Ishikawa (cell line): ENCODE data around the gene ACKR2.

Experiments
- CEBPB ChIP-seq: IDR thresholded peaks from 2 replicates; pipeline ENCODE4 v1.6.1; 2012
- CREB1 ChIP-seq: IDR thresholded peaks from 2 replicates; pipeline ENCODE4 v1.6.1; 2012; ENCODE audit warnings: low read depth
- EGR1 ChIP-seq: IDR thresholded peaks from 2 replicates; pipeline ENCODE4 v1.6.1; 2012
- EP300 ChIP-seq: IDR thresholded peaks from 2 replicates; pipeline ENCODE4 v1.6.1; 2012; ENCODE audit warnings: borderline replicate concordance
- FOXM1 ChIP-seq: IDR thresholded peaks from 2 replicates; pipeline ENCODE4 v1.6.1; 2012; ENCODE audit warnings: low read depth, borderline replicate concordance
- MAX ChIP-seq: IDR thresholded peaks from 2 replicates; pipeline ENCODE4 v1.6.1; 2012
- NFIC ChIP-seq: IDR thresholded peaks from 2 replicates; pipeline ENCODE4 v1.6.1; 2012
- RAD21 ChIP-seq: IDR thresholded peaks from 2 replicates; pipeline ENCODE4 v1.6.1; 2012; ENCODE audit warnings: low read depth
- TAF1 ChIP-seq: IDR thresholded peaks from 2 replicates; pipeline ENCODE4 v1.6.1; 2012; ENCODE audit warnings: low read depth, mild to moderate bottlenecking
- TCF12 ChIP-seq: IDR thresholded peaks from 2 replicates; pipeline ENCODE4 v1.6.1; 2012; ENCODE audit warnings: low read depth
- TEAD4 ChIP-seq: IDR thresholded peaks from 2 replicates; pipeline ENCODE4 v1.6.1; 2012
- YY1 ChIP-seq: IDR thresholded peaks from 2 replicates; pipeline ENCODE4 v1.6.1; 2012; ENCODE audit warnings: low read depth
- ZBTB7A ChIP-seq: IDR thresholded peaks from 2 replicates; pipeline ENCODE4 v1.6.1; 2012; ENCODE audit warnings: low read depth
- TF ChIP-seq, protein P1 (sequence below): IDR thresholded peaks from 2 replicates; pipeline ENCODE4 v1.6.1; 2012
- TF ChIP-seq, protein P2 (sequence below): IDR thresholded peaks from 2 replicates; pipeline ENCODE4 v1.6.1; 2012; ENCODE audit warnings: low read depth, mild to moderate bottlenecking

Gene ACKR2

GRCh38 chr3:42847731-42848130 is 38.5 kb downstream of the ACKR2 start:
- TF ChIP-seq TCF12, result no peak
- no peak for TF ChIP-seq YY1
- TF ChIP-seq EP300, result no peak
- TF ChIP-seq TAF1, result no peak
- no peak for TF ChIP-seq EGR1
- no peak for TF ChIP-seq MAX

DNA sequence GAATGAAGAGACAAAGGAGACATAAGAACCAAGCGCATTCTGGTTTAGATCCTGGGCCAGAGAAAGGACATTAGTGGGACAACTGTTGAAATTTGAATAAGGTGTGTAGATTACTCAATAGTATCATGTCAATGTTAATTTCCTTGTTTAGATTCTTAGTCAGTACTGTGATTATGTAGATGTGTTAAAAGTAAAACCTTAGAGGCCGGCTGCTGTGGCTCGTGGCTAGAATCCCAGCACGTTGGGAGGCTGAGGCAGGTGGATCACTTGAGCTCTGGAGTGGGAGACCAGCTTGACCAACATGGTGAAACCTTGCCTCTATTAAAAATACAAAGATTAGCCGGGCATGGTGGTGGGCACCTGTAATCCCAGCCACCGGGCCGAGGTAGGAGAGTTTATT is 39.8 kb downstream of the ACKR2 start:
- no peak for TF ChIP-seq CEBPB
- no peak for TF ChIP-seq EP300
- TF ChIP-seq NFIC, result no peak

DNA sequence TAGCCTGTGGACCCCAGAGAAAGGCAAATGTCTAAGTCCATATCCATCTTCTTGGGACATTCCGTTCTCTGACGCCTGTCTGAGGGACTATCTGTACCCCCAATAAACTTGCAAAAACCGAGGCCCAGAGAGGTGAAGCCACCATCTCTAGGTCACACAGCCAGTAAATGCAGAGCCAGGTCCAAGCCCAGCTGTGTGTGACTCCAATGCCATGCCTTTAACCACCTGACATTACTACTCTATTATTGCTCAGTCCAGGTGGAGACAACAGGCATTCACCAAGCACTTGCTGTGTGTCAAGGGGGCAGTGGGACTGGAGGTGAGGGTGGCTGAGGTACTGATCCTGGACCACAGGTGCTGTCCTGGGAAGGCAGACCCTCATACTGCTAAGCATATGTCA is 41.0 kb downstream of the ACKR2 start:
- TF ChIP-seq TEAD4, result no peak
- no peak for TF ChIP-seq MAX
- TF ChIP-seq, protein P1, sequence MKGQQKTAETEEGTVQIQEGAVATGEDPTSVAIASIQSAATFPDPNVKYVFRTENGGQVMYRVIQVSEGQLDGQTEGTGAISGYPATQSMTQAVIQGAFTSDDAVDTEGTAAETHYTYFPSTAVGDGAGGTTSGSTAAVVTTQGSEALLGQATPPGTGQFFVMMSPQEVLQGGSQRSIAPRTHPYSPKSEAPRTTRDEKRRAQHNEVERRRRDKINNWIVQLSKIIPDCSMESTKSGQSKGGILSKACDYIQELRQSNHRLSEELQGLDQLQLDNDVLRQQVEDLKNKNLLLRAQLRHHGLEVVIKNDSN, result no peak
- TF ChIP-seq EP300, result no peak
- no peak for TF ChIP-seq TAF1
- no peak for TF ChIP-seq RAD21
- no peak for TF ChIP-seq YY1
- no peak for TF ChIP-seq EGR1
- no peak for TF ChIP-seq CEBPB
- TF ChIP-seq TCF12, result no peak
- TF ChIP-seq NFIC, result no peak
- TF ChIP-seq, protein P2, sequence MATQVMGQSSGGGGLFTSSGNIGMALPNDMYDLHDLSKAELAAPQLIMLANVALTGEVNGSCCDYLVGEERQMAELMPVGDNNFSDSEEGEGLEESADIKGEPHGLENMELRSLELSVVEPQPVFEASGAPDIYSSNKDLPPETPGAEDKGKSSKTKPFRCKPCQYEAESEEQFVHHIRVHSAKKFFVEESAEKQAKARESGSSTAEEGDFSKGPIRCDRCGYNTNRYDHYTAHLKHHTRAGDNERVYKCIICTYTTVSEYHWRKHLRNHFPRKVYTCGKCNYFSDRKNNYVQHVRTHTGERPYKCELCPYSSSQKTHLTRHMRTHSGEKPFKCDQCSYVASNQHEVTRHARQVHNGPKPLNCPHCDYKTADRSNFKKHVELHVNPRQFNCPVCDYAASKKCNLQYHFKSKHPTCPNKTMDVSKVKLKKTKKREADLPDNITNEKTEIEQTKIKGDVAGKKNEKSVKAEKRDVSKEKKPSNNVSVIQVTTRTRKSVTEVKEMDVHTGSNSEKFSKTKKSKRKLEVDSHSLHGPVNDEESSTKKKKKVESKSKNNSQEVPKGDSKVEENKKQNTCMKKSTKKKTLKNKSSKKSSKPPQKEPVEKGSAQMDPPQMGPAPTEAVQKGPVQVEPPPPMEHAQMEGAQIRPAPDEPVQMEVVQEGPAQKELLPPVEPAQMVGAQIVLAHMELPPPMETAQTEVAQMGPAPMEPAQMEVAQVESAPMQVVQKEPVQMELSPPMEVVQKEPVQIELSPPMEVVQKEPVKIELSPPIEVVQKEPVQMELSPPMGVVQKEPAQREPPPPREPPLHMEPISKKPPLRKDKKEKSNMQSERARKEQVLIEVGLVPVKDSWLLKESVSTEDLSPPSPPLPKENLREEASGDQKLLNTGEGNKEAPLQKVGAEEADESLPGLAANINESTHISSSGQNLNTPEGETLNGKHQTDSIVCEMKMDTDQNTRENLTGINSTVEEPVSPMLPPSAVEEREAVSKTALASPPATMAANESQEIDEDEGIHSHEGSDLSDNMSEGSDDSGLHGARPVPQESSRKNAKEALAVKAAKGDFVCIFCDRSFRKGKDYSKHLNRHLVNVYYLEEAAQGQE, result no peak
- TF ChIP-seq CREB1, result no peak
- no peak for TF ChIP-seq ZBTB7A
- TF ChIP-seq FOXM1, result no peak

GRCh38 chr3:42851228-42851834 is 42.1 kb downstream of the ACKR2 start:
- TF ChIP-seq NFIC (no peak), MAX (no peak), TAF1 (no peak), ZBTB7A (no peak), TEAD4 (no peak), FOXM1 (no peak), CEBPB (no peak), TCF12 (no peak), EP300 (no peak)
- TF ChIP-seq, protein P1, result no peak

- TF ChIP-seq CREB1 (no peak), RAD21 (no peak), TEAD4 (no peak), FOXM1 (no peak), TAF1 (no peak), TCF12 (no peak), YY1 (no peak), CEBPB (no peak)
- TF ChIP-seq, protein P2, result no peak
These were observed 43.2 kb downstream of the ACKR2 start for GRCh38 chr3:42852441-42852840.

DNA sequence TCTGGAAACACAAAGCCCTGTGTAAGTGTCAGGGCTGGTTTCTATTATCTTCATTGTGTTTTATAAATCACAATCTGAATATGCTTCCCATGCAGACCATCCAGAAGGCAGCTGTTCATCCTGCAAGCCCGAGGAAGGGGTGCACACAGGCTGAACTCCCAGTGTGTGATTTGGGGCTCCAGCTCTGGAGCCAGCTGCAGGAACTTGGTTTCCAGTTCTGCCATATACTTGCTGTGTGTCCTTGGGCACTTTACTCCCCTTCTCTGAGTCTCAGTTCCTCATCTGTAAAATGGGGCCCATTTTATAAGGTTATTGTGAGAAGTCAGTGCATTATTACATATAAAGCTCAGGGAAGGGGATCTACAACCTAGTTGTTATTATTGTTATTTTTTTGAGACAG is 43.8 kb downstream of the ACKR2 start:
- no peak for TF ChIP-seq TCF12
- TF ChIP-seq, protein P1, result no peak
- TF ChIP-seq TEAD4, result no peak
- TF ChIP-seq RAD21, result no peak
- no peak for TF ChIP-seq EGR1
- no peak for TF ChIP-seq TAF1
- TF ChIP-seq CREB1, result no peak
- TF ChIP-seq, protein P2, result no peak
- TF ChIP-seq MAX, result no peak
- TF ChIP-seq FOXM1, result no peak
- TF ChIP-seq CEBPB, result no peak
- TF ChIP-seq NFIC, result no peak
